Osteoblast (primary cell): ENCODE measurements around the gene PDX1. TPM values are rescaled to one million over a fixed set of nuclear protein-coding genes. Genes with fewer than 3 reads are reported as not detected.

Experiments
- DNase-seq: peaks from one replicate; pipeline ENCODE4 v3.0.0; 2011; ENCODE audit warnings: low spot score, mixed read lengths; ENCODE audit not compliant: insufficient read length; ENCODE audit errors: missing footprints
- H2AFZ ChIP-seq: 2 replicates; pipeline ENCODE4 v1.6.0; 2011; ENCODE audit warnings: mild to moderate bottlenecking, low read length
- H3K27ac ChIP-seq: 2 replicates; pipeline ENCODE4 v1.5.1; 2011; ENCODE audit warnings: mild to moderate bottlenecking, low read depth, low read length, moderate library complexity
- H3K27me3 ChIP-seq: 2 replicates; pipeline ENCODE4 v1.6.0; 2012; ENCODE audit warnings: mild to moderate bottlenecking, control low read depth, inconsistent platforms, low read length, moderate library complexity; ENCODE audit not compliant: insufficient read depth
- H3K36me3 ChIP-seq: 2 replicates; pipeline ENCODE4 v1.5.1; 2011; ENCODE audit warnings: mild to moderate bottlenecking, low read length, control low read depth, moderate library complexity; ENCODE audit not compliant: insufficient read depth
- H3K4me1 ChIP-seq: 2 replicates; pipeline ENCODE4 v1.5.1; 2011; ENCODE audit warnings: mild to moderate bottlenecking, low read length, control low read depth, moderate library complexity; ENCODE audit not compliant: insufficient read depth
- H3K4me2 ChIP-seq: 2 replicates; pipeline ENCODE4 v1.6.0; 2011; ENCODE audit warnings: mild to moderate bottlenecking, low read length; ENCODE audit not compliant: insufficient read depth
- H3K4me3 ChIP-seq: fragments of 200-600 bp; sonication (generic); 3 replicates; pipeline ENCODE4 v1.5.1; 2012; ENCODE audit warnings: mild to moderate bottlenecking, low read length, inconsistent platforms; ENCODE audit not compliant: insufficient read depth
- H3K79me2 ChIP-seq: 2 replicates; pipeline ENCODE4 v1.6.0; 2012; ENCODE audit warnings: mild to moderate bottlenecking, low read length, control low read depth, inconsistent platforms; ENCODE audit not compliant: insufficient read depth
- H3K9me3 ChIP-seq: 2 replicates; pipeline ENCODE4 v1.5.1; 2011; ENCODE audit warnings: low read depth, low read length, control low read depth
- H4K20me1 ChIP-seq: 2 replicates; pipeline ENCODE4 v1.6.0; 2012; ENCODE audit warnings: mild to moderate bottlenecking, low read length, control low read depth; ENCODE audit not compliant: insufficient read depth
- total RNA-seq: library from RNA; depleted of rRNA; stranded (reverse); fragments of >200 nt; gene quantifications from 2 replicates; pipeline ENCODE4 v1.2.3, GENCODE V29; 2012
- TF ChIP-seq, protein P1 (sequence below): IDR thresholded peaks from 2 replicates; pipeline ENCODE4 v1.5.1; 2011; ENCODE audit warnings: mild to moderate bottlenecking, low read depth, low read length, moderate library complexity; ENCODE audit errors: extremely low read depth

Gene PDX1
- total RNA-seq, 1 donor, result not detected

- DNase-seq, result peak; percentile 67
- no peaks in the 10 kb centered on the region for H3K36me3 ChIP-seq
- H3K27ac ChIP-seq, result no peak overlapping the region
- no peak overlapping the region for H3K4me3 ChIP-seq
- H3K27me3 ChIP-seq, result peaks cover 79% of the 10 kb centered on the region
- no peaks in the 10 kb centered on the region for H4K20me1 ChIP-seq
- no peak overlapping the region for H3K4me2 ChIP-seq
- no peak overlapping the region for H2AFZ ChIP-seq
- H3K4me1 ChIP-seq, result no peaks in the 10 kb centered on the region
- TF ChIP-seq, protein P1, sequence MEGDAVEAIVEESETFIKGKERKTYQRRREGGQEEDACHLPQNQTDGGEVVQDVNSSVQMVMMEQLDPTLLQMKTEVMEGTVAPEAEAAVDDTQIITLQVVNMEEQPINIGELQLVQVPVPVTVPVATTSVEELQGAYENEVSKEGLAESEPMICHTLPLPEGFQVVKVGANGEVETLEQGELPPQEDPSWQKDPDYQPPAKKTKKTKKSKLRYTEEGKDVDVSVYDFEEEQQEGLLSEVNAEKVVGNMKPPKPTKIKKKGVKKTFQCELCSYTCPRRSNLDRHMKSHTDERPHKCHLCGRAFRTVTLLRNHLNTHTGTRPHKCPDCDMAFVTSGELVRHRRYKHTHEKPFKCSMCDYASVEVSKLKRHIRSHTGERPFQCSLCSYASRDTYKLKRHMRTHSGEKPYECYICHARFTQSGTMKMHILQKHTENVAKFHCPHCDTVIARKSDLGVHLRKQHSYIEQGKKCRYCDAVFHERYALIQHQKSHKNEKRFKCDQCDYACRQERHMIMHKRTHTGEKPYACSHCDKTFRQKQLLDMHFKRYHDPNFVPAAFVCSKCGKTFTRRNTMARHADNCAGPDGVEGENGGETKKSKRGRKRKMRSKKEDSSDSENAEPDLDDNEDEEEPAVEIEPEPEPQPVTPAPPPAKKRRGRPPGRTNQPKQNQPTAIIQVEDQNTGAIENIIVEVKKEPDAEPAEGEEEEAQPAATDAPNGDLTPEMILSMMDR, result no peak
- no peaks in the 10 kb centered on the region for H3K79me2 ChIP-seq
- H3K9me3 ChIP-seq, result no peaks in the 10 kb centered on the region
Measured at GRCh38 chr13:27967203-27967735, 47.5 kb downstream of the PDX1 start.

DNA sequence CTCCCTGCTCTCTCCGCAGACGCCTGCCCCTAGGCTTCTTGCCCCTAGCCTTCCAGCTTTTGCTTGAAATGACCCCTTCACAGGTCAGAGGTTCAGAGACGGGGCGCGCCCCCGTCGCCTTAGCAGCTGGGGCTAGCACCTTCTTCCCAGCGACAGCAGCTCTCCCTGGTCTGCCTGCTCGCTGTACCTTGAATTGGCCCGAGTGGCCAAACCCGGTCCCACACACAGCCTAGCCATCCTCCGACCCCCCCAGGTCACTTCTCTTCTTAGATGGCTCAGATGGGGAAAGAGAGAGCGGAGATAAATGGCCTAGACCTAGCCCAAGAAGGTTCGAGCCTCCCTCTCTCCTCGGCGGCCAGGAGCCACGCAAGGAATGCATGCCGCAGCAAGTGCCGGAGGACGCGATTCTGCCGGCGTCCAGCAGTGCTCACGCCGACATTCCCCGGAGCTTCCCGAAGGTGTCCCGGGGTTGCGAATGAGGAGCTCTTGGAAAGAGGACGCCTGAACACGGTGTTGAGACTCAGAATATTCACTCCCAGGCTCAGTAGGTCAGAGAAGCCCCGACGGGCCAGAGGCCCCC is 48.0 kb downstream of the PDX1 start:
- peaks cover 85% of the 10 kb centered on the region for H3K27me3 ChIP-seq
- H3K4me3 ChIP-seq, result no peak overlapping the region
- no peaks in the 10 kb centered on the region for H3K9me3 ChIP-seq
- no peak overlapping the region for H2AFZ ChIP-seq
- no peaks in the 10 kb centered on the region for H4K20me1 ChIP-seq
- DNase-seq, result peak; percentile 85
- H3K27ac ChIP-seq, result no peak overlapping the region
- no peaks in the 10 kb centered on the region for H3K79me2 ChIP-seq
- H3K4me2 ChIP-seq, result no peak overlapping the region
- TF ChIP-seq, protein P1, result no peak
- H3K36me3 ChIP-seq, result no peaks in the 10 kb centered on the region
- no peaks in the 10 kb centered on the region for H3K4me1 ChIP-seq

DNA sequence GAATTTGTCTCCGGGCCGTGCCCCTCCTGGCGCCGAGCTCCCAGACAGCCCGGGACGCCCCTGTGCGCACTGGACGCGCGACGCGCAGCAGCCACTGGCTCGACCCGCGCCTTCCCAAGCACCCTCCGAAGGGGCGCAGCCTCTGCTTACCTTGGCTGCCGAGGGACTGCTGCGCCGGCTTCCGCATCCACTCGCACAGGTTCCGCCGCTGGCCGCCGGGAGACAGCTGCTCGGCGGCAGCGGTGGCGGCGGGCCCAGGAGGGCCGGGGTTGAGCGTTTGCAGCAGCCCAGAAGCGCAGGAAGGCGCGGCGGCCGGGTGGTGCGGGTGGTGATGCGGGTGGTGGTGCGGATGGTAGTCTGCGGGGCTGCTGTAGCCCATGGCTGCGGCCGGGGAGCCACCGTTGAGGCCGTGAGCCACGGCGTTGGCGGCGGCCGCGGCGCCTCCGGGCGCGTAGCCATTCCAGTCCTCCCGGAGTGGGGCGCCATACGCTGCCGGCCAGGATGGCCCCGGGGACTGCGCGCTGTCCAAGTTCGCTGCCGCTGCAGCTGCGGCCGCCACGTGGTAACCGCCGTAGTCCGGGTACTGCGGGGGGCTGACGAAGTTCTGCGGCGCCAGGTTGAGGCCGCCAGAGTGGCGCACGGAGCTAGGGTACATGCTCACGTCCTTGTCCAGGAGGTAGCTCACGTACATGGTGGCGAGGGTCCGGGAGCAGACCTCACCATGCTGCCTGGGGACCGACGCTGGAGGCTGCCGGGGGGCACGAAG is 48.7 kb downstream of the PDX1 start:
- peaks cover 91% of the 10 kb centered on the region for H3K27me3 ChIP-seq
- TF ChIP-seq, protein P1, result no peak
- no peaks in the 10 kb centered on the region for H3K36me3 ChIP-seq
- no peak overlapping the region for H3K4me3 ChIP-seq
- H3K27ac ChIP-seq, result no peak overlapping the region
- no peak overlapping the region for H3K4me2 ChIP-seq
- no peaks in the 10 kb centered on the region for H4K20me1 ChIP-seq
- DNase-seq, result peak; percentile 66
- H2AFZ ChIP-seq, result no peak overlapping the region
- H3K9me3 ChIP-seq, result no peaks in the 10 kb centered on the region
- no peaks in the 10 kb centered on the region for H3K4me1 ChIP-seq
- H3K79me2 ChIP-seq, result no peaks in the 10 kb centered on the region
